SIG-M5 treated with dmso at 0.1 percent for 504 hours (cell line): ENCODE data around the gene CACNA1G.

ENCODE experiments used
- DNase-seq: peaks from one replicate; lab custom pipeline; 2025; ENCODE audit not compliant: unreplicated experiment; lab: John Stamatoyannopoulos, UW

Gene CACNA1G

GRCh38 chr17:50560185-50560824, at the start of gene CACNA1G:
CACNA1G (plus strand) TSS chr17:50560715; CDS start chr17:50561460, 745 bp downstream.
- DNase-seq = peak; percentile 85

DNA sequence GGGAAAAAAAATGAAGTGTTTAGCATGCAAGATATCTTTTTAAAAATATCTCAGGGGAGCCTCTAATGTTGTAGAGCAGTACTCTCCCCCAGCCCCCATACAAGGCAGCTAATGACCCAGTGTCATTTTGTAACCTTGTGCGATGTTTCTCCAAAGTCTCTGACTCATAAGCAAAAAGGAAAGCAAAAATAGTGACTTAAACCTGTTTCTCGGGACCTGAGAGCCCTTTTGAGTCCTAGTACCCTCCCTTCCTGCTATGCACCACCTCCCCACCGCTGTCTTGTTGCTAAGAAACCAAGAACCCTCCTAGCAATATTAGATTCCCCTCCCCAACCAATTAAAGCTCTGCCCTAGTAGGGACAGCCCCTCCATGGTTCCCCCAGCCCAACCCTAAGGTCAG, 49.5 kb upstream of the CACNA1G start:
- DNase-seq = peak; percentile 25

DNA sequence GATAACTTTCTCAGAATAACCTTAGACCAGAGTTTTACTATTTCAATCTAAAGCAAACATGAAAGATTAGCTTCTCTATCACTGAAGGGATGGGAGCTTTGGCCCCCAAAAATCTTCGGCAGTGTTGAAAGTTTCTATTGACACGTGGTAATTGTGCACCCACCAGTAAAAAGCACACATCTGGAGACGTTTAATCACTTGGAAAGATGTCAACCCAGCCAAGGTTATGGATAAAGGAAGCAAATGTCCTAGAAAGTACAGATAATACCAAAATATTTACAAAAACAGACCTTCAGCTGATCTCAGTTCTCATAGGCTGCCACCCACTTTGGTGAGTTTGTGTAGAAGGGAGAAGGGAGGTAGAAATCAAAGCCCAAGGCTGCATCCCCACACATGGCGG, 47.0 kb upstream of the CACNA1G start:
- DNase-seq = no peak

DNA sequence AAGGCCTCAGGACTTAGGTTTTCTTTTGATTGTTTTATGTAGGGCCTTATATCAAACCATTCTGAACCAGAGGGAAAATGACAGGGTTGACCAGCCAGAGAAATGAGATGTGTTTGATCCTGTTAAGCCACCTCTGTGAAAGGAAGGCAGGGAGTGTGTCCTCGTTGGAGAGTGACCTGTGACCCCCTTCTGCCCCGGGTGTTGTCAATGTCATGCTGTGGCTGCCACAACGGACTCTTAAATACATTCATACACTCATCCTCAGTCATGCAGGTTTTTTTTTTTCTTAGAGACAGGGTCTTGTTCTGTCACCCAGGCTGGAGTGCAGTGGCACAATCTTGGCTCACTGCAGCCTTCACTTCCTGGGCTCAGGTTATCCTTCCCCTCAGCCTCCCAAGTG, 46.1 kb upstream of the CACNA1G start:
- DNase-seq = no peak

DNA sequence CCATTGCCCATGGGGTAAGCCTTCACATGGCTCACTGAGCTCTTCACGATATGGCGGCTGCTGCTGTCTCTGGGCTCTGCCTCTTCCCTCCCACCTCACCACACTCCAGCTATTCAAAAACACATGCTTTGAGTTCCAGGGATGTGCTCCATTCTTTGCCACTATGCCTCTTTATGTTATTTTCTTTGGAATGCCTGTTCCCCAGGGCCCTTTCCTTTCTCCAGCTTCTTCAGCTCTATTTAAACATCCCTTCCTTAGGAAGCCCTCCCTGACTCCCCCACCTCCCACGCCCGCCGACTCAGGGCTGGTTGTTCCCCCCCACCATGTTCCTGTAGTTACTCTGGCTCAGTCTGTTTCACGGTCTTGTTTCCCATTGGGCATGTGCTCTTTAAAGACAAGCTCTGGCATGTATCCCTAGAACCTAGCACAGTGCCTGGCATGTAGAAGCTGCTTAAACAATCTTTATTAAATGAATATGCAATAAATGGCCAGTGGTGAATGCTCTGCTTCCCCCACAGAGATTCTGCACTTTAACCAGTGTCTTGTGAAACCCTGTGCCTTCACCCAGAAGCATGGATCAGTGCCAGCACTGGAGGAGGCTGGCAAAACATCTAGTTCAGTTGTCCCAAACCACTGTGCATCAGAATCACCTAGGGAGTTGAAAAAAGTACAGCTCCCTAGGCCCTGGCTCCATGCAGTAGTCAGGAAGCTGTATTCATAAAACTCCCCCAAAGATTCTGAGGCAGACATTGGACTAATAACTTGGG, 45.4 kb upstream of the CACNA1G start:
- no peak for DNase-seq

GRCh38 chr17:50517011-50517410, 43.5 kb upstream of the CACNA1G start:
- DNase-seq = no peak

DNA sequence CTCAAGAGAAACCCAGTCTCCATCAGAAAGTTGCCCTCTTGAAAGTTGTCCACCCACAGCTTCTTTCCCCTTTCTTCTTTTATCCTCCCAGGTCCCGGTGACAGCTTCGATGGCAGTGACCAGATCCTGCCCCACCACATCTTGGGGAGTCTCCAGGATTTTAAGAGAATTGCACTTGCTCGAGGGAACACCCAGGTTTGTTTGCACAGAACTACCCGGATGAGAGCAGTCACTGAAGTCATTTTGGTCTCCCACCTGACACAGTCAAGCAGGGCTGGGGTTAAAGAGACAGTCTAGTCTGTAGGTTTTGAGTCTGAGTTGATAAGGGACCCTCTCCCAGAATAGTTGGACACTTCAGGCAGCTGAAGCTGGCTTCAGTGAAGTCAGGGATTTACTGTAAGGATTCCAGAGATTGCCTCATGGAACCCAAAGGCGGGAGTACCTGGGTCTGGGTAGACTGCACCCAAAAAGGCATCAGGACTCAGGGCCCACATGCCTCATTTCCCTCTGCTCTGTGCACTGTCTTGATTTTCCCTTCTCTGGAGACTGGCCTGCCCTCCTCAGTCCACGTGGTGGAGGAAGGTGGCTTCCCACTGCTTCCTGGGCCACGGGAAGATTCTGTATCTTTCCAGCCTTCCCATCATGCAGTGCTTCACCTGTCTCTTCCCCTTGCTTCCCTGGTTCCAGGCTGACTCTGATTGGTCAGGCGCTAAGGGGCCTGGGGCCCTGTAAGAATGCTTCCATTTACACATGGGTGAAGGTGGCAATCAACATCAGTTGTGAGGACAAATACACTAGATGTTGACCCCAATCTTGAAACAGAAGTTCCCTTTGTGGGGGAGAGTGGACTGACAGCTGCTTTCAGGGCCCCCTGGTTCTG, 42.8 kb upstream of the CACNA1G start:
- DNase-seq = no peak

- DNase-seq = no peak
Measured at GRCh38 chr17:50518384-50519023, 42.0 kb upstream of the CACNA1G start.

GRCh38 chr17:50519141-50519834, 41.2 kb upstream of the CACNA1G start:
- no peak for DNase-seq

DNA sequence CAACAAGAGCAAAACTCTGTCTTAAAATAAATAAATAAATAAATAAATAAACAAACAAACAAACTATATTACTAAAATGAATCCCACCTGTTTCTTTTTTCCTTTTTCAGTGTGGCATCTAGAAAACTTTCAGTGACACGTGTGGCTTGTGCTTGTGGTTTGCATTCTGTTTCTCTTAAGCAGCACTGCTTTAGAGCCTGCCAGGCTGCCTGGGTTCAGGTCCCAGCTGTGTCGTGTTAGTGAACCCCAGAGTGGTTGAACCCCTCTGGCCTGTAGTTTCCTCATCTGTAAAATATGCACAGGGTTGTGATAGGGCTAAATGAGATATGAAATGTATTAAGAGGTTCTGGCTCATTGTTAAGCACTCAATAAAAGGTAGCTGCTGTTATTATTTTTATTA, 40.0 kb upstream of the CACNA1G start:
- DNase-seq = no peak

DNA sequence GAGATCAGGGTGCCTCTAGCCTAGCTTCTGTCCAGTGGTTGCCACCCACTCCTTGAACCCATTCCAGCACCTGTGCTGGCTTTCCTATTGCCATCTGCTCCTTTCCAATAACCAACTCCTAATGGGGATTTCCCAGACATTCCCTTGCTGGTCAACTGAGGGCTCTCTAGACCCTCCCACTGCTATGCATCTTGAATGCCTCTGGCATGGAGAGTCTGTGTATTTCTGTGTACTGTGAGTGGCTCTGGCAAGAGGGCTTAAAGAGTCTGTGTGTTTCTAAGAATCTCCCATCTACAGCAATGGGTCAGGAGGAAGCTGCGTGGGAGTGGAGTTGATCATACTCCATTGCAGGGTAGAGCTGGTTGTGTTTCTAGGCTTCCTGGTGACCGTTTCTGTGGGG, 39.0 kb upstream of the CACNA1G start:
- no peak for DNase-seq

DNA sequence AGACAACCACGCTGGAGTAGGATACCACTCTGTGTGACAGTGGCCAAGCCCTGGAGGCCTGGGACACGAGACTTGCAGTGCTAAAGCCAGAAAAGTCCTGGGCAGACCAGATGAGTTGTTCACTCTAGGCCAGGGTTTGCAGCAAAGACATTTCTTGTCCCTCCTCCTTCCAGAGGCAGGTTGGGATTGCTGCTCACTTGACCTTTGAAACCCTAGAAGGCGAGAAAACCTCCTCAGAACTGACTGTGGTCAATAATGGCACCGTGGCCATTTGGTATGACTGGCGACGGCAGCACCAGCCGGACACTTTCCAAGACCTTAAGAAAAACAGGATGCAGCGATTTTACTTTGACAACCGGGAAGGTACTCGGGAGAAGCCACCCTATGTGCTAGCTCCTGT, 37.7 kb upstream of the CACNA1G start:
- DNase-seq = no peak

GRCh38 chr17:50523208-50523607, 37.3 kb upstream of the CACNA1G start:
- no peak for DNase-seq

DNA sequence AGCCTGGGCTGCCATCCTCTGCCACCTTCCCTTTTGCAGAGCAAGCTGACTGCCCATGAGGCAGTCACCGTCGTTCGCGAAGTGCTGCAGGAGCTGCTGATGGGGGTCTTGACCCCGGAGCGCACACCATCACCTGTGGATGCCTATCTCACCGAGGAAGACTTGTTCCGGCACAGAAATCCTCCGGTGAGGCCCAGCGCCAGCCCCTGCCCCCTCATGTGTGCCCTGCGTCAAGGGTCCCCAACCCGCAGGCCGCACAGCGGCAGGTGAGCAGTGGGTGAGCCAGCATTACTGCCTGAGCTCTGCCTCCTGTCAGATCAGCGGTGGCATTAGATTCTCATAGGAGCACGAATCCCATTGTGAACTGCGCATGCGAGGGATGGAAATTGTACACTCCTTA, 35.7 kb upstream of the CACNA1G start:
- DNase-seq = no peak

DNA sequence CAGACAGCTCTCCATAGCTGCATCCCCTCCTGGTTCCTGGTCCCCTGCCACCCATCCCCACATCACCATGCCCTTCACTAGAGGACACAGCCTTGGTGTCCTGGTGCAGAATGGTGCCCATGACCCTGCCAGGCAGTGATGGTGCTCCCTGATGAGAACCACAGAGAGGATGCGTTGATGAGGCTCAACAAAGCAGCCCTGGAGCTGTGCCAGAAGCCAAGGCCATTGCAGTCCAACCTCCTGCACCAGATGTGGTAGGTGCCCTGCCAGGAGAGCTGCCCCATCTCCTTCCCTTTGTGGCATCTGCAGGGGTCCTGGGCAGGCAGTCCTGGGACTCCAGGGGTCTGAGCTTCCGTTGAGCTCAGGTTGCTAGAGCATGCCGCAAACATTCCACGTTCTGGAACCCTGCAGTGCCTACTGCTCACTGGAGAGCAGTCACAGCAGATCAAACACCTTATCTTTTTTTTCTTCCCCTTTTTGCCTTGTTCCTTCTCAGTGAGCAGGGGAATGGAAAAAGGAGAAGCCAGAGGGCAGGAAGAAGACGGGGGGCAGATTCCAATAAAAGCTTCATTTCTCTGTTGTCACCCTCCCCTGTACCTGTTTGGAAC, 33.3 kb upstream of the CACNA1G start:
- peak; percentile 37 for DNase-seq

- no peak for DNase-seq
Measured at GRCh38 chr17:50527949-50528474, 32.5 kb upstream of the CACNA1G start.

GRCh38 chr17:50529849-50530248, 30.7 kb upstream of the CACNA1G start:
- no peak for DNase-seq

- no peak for DNase-seq
Measured at GRCh38 chr17:50531428-50532025, 29.0 kb upstream of the CACNA1G start.

- DNase-seq = peak; percentile 41
Measured at GRCh38 chr17:50532452-50533024, 28.0 kb upstream of the CACNA1G start, which contains the start of gene EPN3. EPN3 (plus strand) TSS chr17:50532735; CDS start chr17:50536557, 3,822 bp downstream.
